Naive thymus-derived CD4-positive, alpha-beta T cell (primary cell): ENCODE results near the gene XIST. TPM values are rescaled to one million over a fixed set of nuclear protein-coding genes. Genes with fewer than 3 reads are reported as not detected.

ENCODE experiments used
- ATAC-seq: fragments of 150-1000 bp; cut with Tn5 transposase; 2 replicates; pipeline ENCODE4 v1.10.0; 2021; ENCODE audit warnings: mild to moderate bottlenecking, moderate library complexity
- CTCF ChIA-PET: fragments of 350-600 bp; sonication (Branson Sonifier 250); formaldehyde crosslinking; loops from one replicate; lab custom pipeline; 2021; ENCODE audit warnings: antibody characterized with exemption; lab: Charles Lee
- POLR2A ChIA-PET: fragments of 350-600 bp; sonication (Branson Sonifier 250); formaldehyde crosslinking; loops from one replicate; lab custom pipeline; 2021; ENCODE audit warnings: antibody characterized with exemption, inconsistent platforms; lab: Charles Lee
- DNase-seq, 9 donors: peaks; one replicate each; pipeline versions ENCODE4 v3.0.0 to v3.0.0-alpha.2; 2020 to 2022; ENCODE audit warnings: mixed read lengths in 1 of 9
- H3K27ac ChIP-seq: one replicate; pipeline ENCODE4 v1.7.0; 2013; ENCODE audit warnings: mild to moderate bottlenecking, low read depth, low read length, moderate library complexity
- H3K27me3 ChIP-seq, 2 donors: one replicate each; pipeline ENCODE4 v1.7.0; 2013; ENCODE audit warnings: low read length in 2 of 2, mild to moderate bottlenecking in 2 of 2, moderate library complexity in 2 of 2; ENCODE audit not compliant: control insufficient read depth in 2 of 2, insufficient read depth in 2 of 2
- H3K36me3 ChIP-seq, 3 experiments: 1 replicate in 2 of 3; 2 replicates in 1 of 3; pipeline ENCODE4 v1.7.0; 2013; ENCODE audit warnings: low read length in 3 of 3, mild to moderate bottlenecking in 3 of 3, moderate library complexity in 1 of 3; ENCODE audit not compliant: insufficient read depth in 3 of 3, control insufficient read depth in 2 of 3
- H3K4me1 ChIP-seq, 2 donors: one replicate each; pipeline ENCODE4 v1.7.0; 2013; ENCODE audit warnings: low read length in 2 of 2, mild to moderate bottlenecking in 2 of 2, moderate library complexity in 1 of 2; ENCODE audit not compliant: control insufficient read depth in 2 of 2, insufficient read depth in 2 of 2
- H3K4me3 ChIP-seq: 2 replicates; pipeline ENCODE4 v1.7.0; 2013; ENCODE audit warnings: mild to moderate bottlenecking, low read length
- H3K9me3 ChIP-seq, 3 experiments: 1 replicate in 2 of 3; 2 replicates in 1 of 3; pipeline ENCODE4 v1.7.0; 2013; ENCODE audit warnings: low read length in 3 of 3; ENCODE audit not compliant: control insufficient read depth in 2 of 3
- H3K27ac Mint-ChIP-seq, 9 donors: one replicate each; pipeline ENCODE4 v1.8.0; 2020 to 2022; ENCODE audit warnings: mixed read lengths in 9 of 9, mild to moderate bottlenecking in 8 of 9, moderate library complexity in 5 of 9, inconsistent platforms in 2 of 9
- H3K27me3 Mint-ChIP-seq, 5 donors: one replicate each; pipeline ENCODE4 v1.8.0; 2021 to 2022; ENCODE audit warnings: mixed read lengths in 5 of 5, mild to moderate bottlenecking in 1 of 5
- H3K36me3 Mint-ChIP-seq, 5 donors: one replicate each; pipeline ENCODE4 v1.8.0; 2020 to 2022; ENCODE audit warnings: mixed read lengths in 5 of 5, mild to moderate bottlenecking in 3 of 5, inconsistent platforms in 1 of 5
- H3K4me1 Mint-ChIP-seq, 7 donors: one replicate each; pipeline ENCODE4 v1.8.0; 2020 to 2022; ENCODE audit warnings: mixed read lengths in 7 of 7, mild to moderate bottlenecking in 3 of 7, inconsistent platforms in 1 of 7
- H3K4me3 Mint-ChIP-seq, 10 donors: one replicate each; pipeline ENCODE4 v1.8.0; 2020 to 2022; ENCODE audit warnings: mild to moderate bottlenecking in 10 of 10, mixed read lengths in 10 of 10, moderate library complexity in 6 of 10, inconsistent platforms in 2 of 10
- H3K9me3 Mint-ChIP-seq, 11 donors: one replicate each; pipeline ENCODE4 v1.8.0; 2020 to 2022; ENCODE audit warnings: mixed read lengths in 11 of 11, mild to moderate bottlenecking in 4 of 11, inconsistent platforms in 1 of 11, moderate library complexity in 1 of 11
- intact Hi-C, 2 donors: fragments of 100-400 bp; cut with micrococcal nuclease; formaldehyde crosslinking; loops; one replicate each; pipeline ENCODE4 v1.15.1; 2023
- polyA plus RNA-seq, 2 donors: library from polyadenylated mRNA; unstranded; fragments of 300-500 nt; fragmentation: Illumina TruSeq; gene quantifications; one replicate each; pipeline ENCODE4 v1.2.3, GENCODE V29; 2021
- total RNA-seq, 6 experiments: library from RNA in 5 of 6; stranded (reverse) in 5 of 6; gene quantifications; 1 replicate in 5 of 6; 2 replicates in 1 of 6; pipeline ENCODE4 v1.2.3 and lab custom pipeline; 2021 to 2026

Gene XIST
- total and polyA plus RNA-seq, 7 experiments from 2014 or later = 0.03 to 12.3 (median 9.0) TPM; not detected in 4

DNA sequence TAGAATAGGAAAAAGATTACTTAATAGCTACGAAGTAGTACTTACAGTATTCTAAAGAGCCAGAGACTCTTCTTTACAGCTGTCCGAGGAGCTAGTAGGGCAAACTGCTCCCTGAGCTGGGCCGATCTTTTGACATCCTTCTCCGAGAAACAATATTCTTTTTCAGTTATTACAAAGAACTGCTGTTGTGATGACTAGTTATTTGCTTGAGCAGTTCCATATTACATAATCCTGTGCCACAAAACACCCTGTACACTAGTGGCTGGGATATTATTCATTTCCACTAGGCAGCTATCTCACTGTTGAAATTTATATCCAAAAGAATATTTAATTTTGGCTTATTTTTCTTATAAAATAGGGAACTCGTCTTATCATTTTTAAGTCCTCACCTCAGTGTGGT lies 11.2 kb downstream of the XIST start:
- no peak for ATAC-seq
- Mint-ChIP-seq H3K27me3 (no peaks in the 10 kb centered on the region), H3K27ac (no peak overlapping the region), H3K4me1 (peaks cover 0 to 75% (median 0%) of the 10 kb centered on the region in 7 donors), H3K9me3 (no peaks in the 10 kb centered on the region), H3K36me3 (peaks cover 0 to 2% (median 0%) of the 10 kb centered on the region in 5 donors), H3K4me3 (peak overlapping the region in 3 of 10 donors; percentile 19 to 53 (median 39))
- H3K27ac ChIP-seq = no peak overlapping the region
- POLR2A ChIA-PET = no interaction called here
- intact Hi-C loops = no loop called here
- no peak for DNase-seq
- CTCF ChIA-PET = no interaction called here
- H3K27me3 ChIP-seq = no peaks in the 10 kb centered on the region
- H3K4me1 ChIP-seq = no peaks in the 10 kb centered on the region
- H3K36me3 ChIP-seq = no peaks in the 10 kb centered on the region
- no peaks in the 10 kb centered on the region for H3K9me3 ChIP-seq
- H3K4me3 ChIP-seq = no peak overlapping the region

DNA sequence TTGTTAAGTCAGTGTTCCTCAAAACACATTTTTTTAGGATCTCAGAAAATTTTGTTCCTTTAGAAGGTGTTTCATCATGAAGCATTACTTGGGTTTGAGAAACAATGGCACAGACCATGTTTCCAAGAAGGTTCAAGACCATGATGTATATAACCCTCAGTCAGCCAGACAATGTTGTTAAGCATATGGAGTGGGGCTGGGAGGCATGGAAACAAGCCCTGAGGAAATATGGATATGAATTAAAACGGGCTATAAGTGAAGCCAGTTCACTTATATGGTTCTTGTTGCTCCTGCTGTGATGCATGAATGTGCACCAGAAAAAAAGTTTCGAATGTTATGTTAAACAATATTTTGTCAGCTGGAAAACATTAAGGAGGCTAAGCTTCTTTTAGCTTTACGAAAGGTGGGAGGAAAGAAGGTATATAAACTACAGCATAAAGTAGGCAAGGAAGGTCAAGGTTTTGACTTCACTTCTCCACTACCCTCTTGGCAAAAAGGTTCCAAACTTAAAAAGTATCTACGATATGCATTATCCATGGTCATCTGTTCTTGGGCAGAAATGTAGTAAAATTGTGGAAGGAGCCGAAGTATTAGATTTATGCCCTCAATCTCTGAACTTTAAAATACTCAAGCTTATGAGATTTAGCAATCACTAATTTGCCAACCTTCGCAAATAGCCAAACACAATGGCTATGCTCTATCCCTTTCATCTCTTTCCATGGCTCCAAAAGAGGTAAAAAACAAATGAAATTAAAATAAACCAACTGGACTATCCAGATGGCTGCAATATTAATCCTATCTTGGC lies 12.2 kb downstream of the XIST start:
- Histone ChIP-seq H3K27ac (no peak overlapping the region), H3K36me3 (no peaks in the 10 kb centered on the region), H3K27me3 (no peaks in the 10 kb centered on the region), H3K4me3 (no peak overlapping the region), H3K4me1 (no peaks in the 10 kb centered on the region), H3K9me3 (no peaks in the 10 kb centered on the region)
- intact Hi-C loops = no loop called here
- Mint-ChIP-seq H3K4me1 (peaks cover 0 to 68% (median 0%) of the 10 kb centered on the region in 7 donors), H3K36me3 (no peaks in the 10 kb centered on the region), H3K27me3 (no peaks in the 10 kb centered on the region), H3K27ac (no peak overlapping the region), H3K4me3 (peak overlapping the region in 4 of 10 donors; percentile 26 to 56 (median 53)), H3K9me3 (no peaks in the 10 kb centered on the region)
- DNase-seq (no peak), ATAC-seq (no peak)
- POLR2A ChIA-PET = no interaction called here
- CTCF ChIA-PET = no interaction called here

DNA sequence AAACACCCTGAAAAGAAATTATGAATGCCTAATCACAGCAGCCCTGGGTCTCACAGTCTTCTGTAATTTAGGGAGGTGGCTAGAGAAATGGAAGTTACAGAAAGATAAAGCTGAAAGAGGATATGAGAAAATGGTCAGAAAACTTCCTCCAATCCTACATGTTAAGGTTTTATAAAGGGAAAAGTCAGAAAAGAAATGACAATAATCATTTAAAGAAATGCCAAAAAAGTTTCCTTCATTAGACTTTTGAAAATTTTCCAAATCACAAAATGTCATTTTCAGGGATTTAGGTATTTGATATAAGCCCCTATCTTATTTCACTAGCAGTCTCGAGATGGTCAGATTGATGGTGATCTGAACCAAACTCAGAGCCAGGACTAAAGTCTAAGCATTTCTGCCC lies 13.4 kb downstream of the XIST start:
- no peaks in the 10 kb centered on the region for H3K27me3 ChIP-seq
- Mint-ChIP-seq H3K9me3 (no peaks in the 10 kb centered on the region), H3K27ac (peak overlapping the region in 1 of 9 donors; percentile 10), H3K36me3 (no peaks in the 10 kb centered on the region), H3K27me3 (no peaks in the 10 kb centered on the region), H3K4me3 (peak overlapping the region in 3 of 10 donors; percentile 22 to 37 (median 27)), H3K4me1 (peaks cover 0 to 61% (median 0%) of the 10 kb centered on the region in 7 donors)
- ATAC-seq (no peak), DNase-seq (no peak)
- H3K4me1 ChIP-seq = no peaks in the 10 kb centered on the region
- intact Hi-C loops = no loop called here
- no peak overlapping the region for H3K27ac ChIP-seq
- ChIA-PET CTCF (no interaction called here), POLR2A (no interaction called here)
- no peak overlapping the region for H3K4me3 ChIP-seq
- no peaks in the 10 kb centered on the region for H3K9me3 ChIP-seq
- no peaks in the 10 kb centered on the region for H3K36me3 ChIP-seq

DNA sequence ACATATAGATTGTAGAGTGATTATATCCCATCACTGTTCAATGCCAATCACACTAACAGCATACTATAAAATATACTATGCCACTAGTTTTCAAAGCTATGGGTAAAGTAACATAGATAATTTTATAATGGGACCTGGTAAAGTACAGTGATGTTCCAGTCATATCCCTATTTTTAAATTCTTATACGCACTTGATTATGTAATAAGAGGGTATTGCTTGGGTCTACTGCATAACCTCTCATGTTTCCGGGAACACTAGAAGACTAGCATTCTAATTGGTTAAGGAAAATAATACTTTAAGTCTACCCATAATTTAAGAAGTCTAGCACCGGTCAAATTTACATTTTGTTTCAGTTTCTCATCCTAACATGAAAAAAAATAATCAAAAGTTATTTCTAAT lies 14.4 kb downstream of the XIST start:
- H3K9me3 Mint-ChIP-seq = no peaks in the 10 kb centered on the region
- no peak overlapping the region for H3K4me3 Mint-ChIP-seq
- H3K27ac Mint-ChIP-seq = no peak overlapping the region
- DNase-seq (no peak), ATAC-seq (no peak)
- no peaks in the 10 kb centered on the region for H3K36me3 Mint-ChIP-seq
- Histone ChIP-seq H3K36me3 (no peaks in the 10 kb centered on the region), H3K27me3 (no peaks in the 10 kb centered on the region), H3K27ac (no peak overlapping the region), H3K4me3 (no peak overlapping the region), H3K4me1 (no peaks in the 10 kb centered on the region), H3K9me3 (no peaks in the 10 kb centered on the region)
- H3K27me3 Mint-ChIP-seq = peaks cover 0 to 4% (median 0%) of the 10 kb centered on the region in 5 donors
- POLR2A ChIA-PET = no interaction called here
- CTCF ChIA-PET = no interaction called here
- peaks cover 0 to 60% (median 0%) of the 10 kb centered on the region in 7 donors for H3K4me1 Mint-ChIP-seq
- intact Hi-C loops = no loop called here

DNA sequence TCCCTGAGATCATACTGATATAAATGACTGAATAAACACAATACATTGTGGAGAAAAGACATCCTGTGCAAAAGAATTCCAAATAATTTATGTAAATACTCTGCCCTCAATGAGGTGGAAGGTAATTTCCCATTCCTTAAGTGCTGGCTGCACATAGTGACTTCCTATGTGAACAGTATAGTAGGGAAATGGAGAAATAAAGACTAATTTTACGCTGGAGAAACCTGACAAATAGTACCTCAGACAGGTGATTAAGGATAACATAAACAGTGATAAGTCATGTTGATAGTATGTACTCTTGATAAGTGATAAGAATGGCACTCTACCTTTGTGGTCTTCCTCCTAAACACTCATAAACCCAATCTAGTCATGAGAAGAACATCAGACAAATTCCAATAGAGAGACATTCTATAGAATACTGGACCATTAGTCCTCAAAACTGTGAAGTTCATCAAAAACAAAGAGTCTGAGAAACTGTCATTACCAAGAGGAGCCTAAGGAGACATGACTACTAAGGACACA lies 15.5 kb downstream of the XIST start:
- Mint-ChIP-seq H3K27ac (no peak overlapping the region), H3K27me3 (peaks cover 0 to 4% (median 0%) of the 10 kb centered on the region in 5 donors), H3K9me3 (no peaks in the 10 kb centered on the region), H3K4me3 (peak overlapping the region in 1 of 10 donors; percentile 2), H3K4me1 (peaks cover 0 to 57% (median 0%) of the 10 kb centered on the region in 7 donors), H3K36me3 (peaks cover 0 to 3% (median 0%) of the 10 kb centered on the region in 5 donors)
- H3K27me3 ChIP-seq = no peaks in the 10 kb centered on the region
- ChIA-PET POLR2A (no interaction called here), CTCF (no interaction called here)
- intact Hi-C loops = no loop called here
- H3K4me3 ChIP-seq = no peak overlapping the region
- H3K36me3 ChIP-seq = no peaks in the 10 kb centered on the region
- ATAC-seq (no peak), DNase-seq (no peak)
- no peaks in the 10 kb centered on the region for H3K4me1 ChIP-seq
- no peak overlapping the region for H3K27ac ChIP-seq
- H3K9me3 ChIP-seq = no peaks in the 10 kb centered on the region

DNA sequence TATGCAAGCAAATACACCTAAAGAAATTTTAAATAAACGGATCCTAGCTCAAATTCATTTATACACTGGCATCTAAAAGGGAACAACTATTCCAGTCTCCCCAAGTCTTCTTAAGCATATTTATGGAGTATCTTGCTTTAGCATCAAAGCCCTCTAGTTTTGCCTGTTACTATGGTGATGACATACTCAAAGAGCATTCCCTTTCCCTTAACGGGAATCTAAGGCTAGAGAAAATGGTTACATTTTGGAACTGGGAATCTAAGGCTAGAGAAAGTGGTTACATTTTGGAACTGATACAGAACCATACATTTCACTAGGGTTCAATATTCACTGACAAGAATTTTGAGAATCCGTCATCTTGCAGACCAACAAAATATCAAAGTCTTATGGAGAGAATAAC lies 18.3 kb downstream of the XIST start:
- H3K4me3 ChIP-seq = no peak overlapping the region
- DNase-seq (no peak), ATAC-seq (no peak)
- H3K27ac Mint-ChIP-seq = no peak overlapping the region
- H3K27me3 ChIP-seq = no peaks in the 10 kb centered on the region
- H3K36me3 ChIP-seq = no peaks in the 10 kb centered on the region
- H3K4me3 Mint-ChIP-seq = no peak overlapping the region
- no peaks in the 10 kb centered on the region for H3K9me3 Mint-ChIP-seq
- peaks cover 0 to 11% (median 0%) of the 10 kb centered on the region in 5 donors for H3K36me3 Mint-ChIP-seq
- intact Hi-C loops = no loop called here
- no peak overlapping the region for H3K27ac ChIP-seq
- H3K27me3 Mint-ChIP-seq = peaks cover 0 to 5% (median 0%) of the 10 kb centered on the region in 5 donors
- peaks cover 0 to 52% (median 0%) of the 10 kb centered on the region in 7 donors for H3K4me1 Mint-ChIP-seq
- CTCF ChIA-PET = no interaction called here
- no peaks in the 10 kb centered on the region for H3K4me1 ChIP-seq
- POLR2A ChIA-PET = no interaction called here
- no peaks in the 10 kb centered on the region for H3K9me3 ChIP-seq
